ENCODE results near the gene IGSF21. TPM values are rescaled to one million over a fixed set of nuclear protein-coding genes. Genes with fewer than 3 reads are reported as not detected.

The IGSF21 gene
- polyA plus RNA-seq, 1 donor (not counting 4 experiments of a cell fraction or from before 2014, with no cell fraction given) = not detected

- Histone ChIP-seq H3K27me3 (ENCODE audit: control insufficient read depth, extremely low read depth, insufficient read depth, low read length) (peaks cover 5% of the 10 kb centered on the region), H3K36me3 (ENCODE audit: control insufficient read depth in 2 of 2, extremely low read depth in 1 of 2, insufficient read depth in 2 of 2, low read length in 2 of 2) (no peaks in the 10 kb centered on the region)
These were observed 185.7 kb downstream of the IGSF21 start for GRCh38 chr1:18293291-18293690.

DNA sequence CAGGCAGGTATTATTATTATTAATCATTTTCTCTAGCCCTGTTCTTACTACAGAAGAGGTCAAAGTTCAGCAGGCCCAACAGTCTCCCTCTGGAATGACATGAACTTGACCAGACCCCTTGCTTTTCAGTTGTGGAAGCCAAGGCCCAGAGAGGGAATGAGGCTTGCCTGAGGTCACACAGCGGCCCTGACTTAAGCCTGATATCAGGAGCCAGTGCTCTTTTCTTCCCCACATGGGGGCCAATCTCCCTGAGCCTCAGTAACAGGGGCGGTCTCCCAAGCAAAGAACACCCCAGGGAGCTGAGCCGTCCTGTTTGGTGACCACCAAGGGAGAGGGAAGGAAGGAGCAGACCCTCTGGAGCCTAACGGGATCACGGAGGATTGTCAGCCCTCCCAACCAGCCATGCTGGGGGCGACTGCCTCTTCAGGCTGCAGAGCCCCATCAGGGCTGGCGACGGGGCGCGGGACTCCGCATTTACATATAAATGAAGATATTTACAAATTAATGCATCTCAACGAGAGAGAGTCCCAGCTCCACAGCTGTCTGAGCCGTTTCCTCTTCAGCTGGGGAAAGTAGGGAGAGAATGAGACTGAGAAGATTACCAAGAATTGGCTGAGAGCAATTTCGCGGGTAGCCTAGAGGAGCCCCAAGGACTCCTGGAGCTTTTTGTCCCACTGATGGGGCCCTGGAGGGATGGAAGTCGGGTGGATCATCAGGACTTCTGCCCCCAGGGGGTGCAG, 187.0 kb downstream of the IGSF21 start:
- Histone ChIP-seq H3K4me2 (ENCODE audit: control insufficient read depth, extremely low read depth, insufficient read depth, low read depth, low read length) (no peak overlapping the region), H3K9me3 (ENCODE audit: control insufficient read depth, low read depth, low read length) (no peaks in the 10 kb centered on the region), H3K4me1 (ENCODE audit: control insufficient read depth, extremely low read depth, insufficient read depth, low read length) (no peaks in the 10 kb centered on the region), H3K9ac (ENCODE audit: control insufficient read depth, extremely low read depth, insufficient read depth, low read length) (no peak overlapping the region), H2AFZ (ENCODE audit: control insufficient read depth, low read length) (no peak overlapping the region), H4K20me1 (ENCODE audit: control insufficient read depth, extremely low read depth, insufficient read depth, low read length) (no peaks in the 10 kb centered on the region), H3K79me2 (ENCODE audit: control insufficient read depth, insufficient read depth, low read length) (no peaks in the 10 kb centered on the region), H3K36me3 (ENCODE audit: control insufficient read depth in 2 of 2, extremely low read depth in 1 of 2, insufficient read depth in 2 of 2, low read length in 2 of 2) (no peaks in the 10 kb centered on the region), H3K27me3 (ENCODE audit: control insufficient read depth, extremely low read depth, insufficient read depth, low read length) (peaks cover 5% of the 10 kb centered on the region), H3K4me3 (ENCODE audit: control insufficient read depth in 2 of 3, extremely low read depth in 1 of 3, insufficient read depth in 2 of 3, low read depth in 1 of 3, low read length in 3 of 3) (no peak overlapping the region), H3K9me1 (ENCODE audit: control insufficient read depth, extremely low read depth, insufficient read depth, low read length) (no peaks in the 10 kb centered on the region), H3K27ac (ENCODE audit: control insufficient read depth, insufficient read depth, low read length) (no peak overlapping the region)
- TF ChIP-seq, protein P1, sequence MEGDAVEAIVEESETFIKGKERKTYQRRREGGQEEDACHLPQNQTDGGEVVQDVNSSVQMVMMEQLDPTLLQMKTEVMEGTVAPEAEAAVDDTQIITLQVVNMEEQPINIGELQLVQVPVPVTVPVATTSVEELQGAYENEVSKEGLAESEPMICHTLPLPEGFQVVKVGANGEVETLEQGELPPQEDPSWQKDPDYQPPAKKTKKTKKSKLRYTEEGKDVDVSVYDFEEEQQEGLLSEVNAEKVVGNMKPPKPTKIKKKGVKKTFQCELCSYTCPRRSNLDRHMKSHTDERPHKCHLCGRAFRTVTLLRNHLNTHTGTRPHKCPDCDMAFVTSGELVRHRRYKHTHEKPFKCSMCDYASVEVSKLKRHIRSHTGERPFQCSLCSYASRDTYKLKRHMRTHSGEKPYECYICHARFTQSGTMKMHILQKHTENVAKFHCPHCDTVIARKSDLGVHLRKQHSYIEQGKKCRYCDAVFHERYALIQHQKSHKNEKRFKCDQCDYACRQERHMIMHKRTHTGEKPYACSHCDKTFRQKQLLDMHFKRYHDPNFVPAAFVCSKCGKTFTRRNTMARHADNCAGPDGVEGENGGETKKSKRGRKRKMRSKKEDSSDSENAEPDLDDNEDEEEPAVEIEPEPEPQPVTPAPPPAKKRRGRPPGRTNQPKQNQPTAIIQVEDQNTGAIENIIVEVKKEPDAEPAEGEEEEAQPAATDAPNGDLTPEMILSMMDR (optimal IDR thresholded peaks at IDR 0.05 in 1 of 3, IDR thresholded peaks at IDR 0.05 in 1 of 3, conservative IDR thresholded peaks at IDR 0.05 in 1 of 3; ENCODE audit: extremely low read depth in 1 of 3, insufficient read depth in 2 of 3, low read length in 3 of 3) = no peak
- no peak for TF ChIP-seq EZH2 (IDR thresholded peaks at IDR 0.05; ENCODE audit: low read length)
- DNase-seq (ENCODE audit: low read depth, low spot score) (no peak), FAIRE-seq (no peak)
- dilution Hi-C loops (cut with MboI; ENCODE audit: extremely low pct_ligation_motif_present, low sequenced_read_pairs) = no loop called here

More at GRCh38 chr1:18293291-18293690, 185.7 kb downstream of the IGSF21 start:
- Histone ChIP-seq H3K79me2 (ENCODE audit: control insufficient read depth, insufficient read depth, low read length) (no peaks in the 10 kb centered on the region), H2AFZ (ENCODE audit: control insufficient read depth, low read length) (no peak overlapping the region), H3K4me1 (ENCODE audit: control insufficient read depth, extremely low read depth, insufficient read depth, low read length) (no peaks in the 10 kb centered on the region), H3K4me2 (ENCODE audit: control insufficient read depth, extremely low read depth, insufficient read depth, low read depth, low read length) (no peak overlapping the region), H3K9me1 (ENCODE audit: control insufficient read depth, extremely low read depth, insufficient read depth, low read length) (no peaks in the 10 kb centered on the region), H3K27ac (ENCODE audit: control insufficient read depth, insufficient read depth, low read length) (no peak overlapping the region), H4K20me1 (ENCODE audit: control insufficient read depth, extremely low read depth, insufficient read depth, low read length) (no peaks in the 10 kb centered on the region), H3K4me3 (ENCODE audit: control insufficient read depth in 2 of 3, extremely low read depth in 1 of 3, insufficient read depth in 2 of 3, low read depth in 1 of 3, low read length in 3 of 3) (no peak overlapping the region), H3K9me3 (ENCODE audit: control insufficient read depth, low read depth, low read length) (no peaks in the 10 kb centered on the region), H3K9ac (ENCODE audit: control insufficient read depth, extremely low read depth, insufficient read depth, low read length) (no peak overlapping the region)
- DNase-seq (ENCODE audit: low read depth, low spot score) (no peak), FAIRE-seq (no peak)
- TF ChIP-seq, protein P1 (optimal IDR thresholded peaks at IDR 0.05 in 1 of 3, IDR thresholded peaks at IDR 0.05 in 1 of 3, conservative IDR thresholded peaks at IDR 0.05 in 1 of 3; ENCODE audit: extremely low read depth in 1 of 3, insufficient read depth in 2 of 3, low read length in 3 of 3) = no peak
- no peak for TF ChIP-seq EZH2 (IDR thresholded peaks at IDR 0.05; ENCODE audit: low read length)
- dilution Hi-C loops (cut with MboI; ENCODE audit: extremely low pct_ligation_motif_present, low sequenced_read_pairs) = no loop called here

Data from keratinocyte (primary cell).